Dendritic cell treated with granulocyte-macrophage colony-stimulating factor and Interleukin-4, amounts not matched to agents 40 ng/mL and 50 ng/mL, for 4 days (primary cell): ENCODE results near the gene NRAP.
"Not testable (repeated sequence)": the region's sequence is repeated elsewhere in the genome, so short reads cannot be mapped to it uniquely, and the experiment has no call there.

Experiments
- H3K27ac Mint-ChIP-seq: one replicate; pipeline ENCODE4 v1.8.0; 2022; ENCODE audit warnings: mild to moderate bottlenecking, mixed read lengths
- H3K27me3 Mint-ChIP-seq: one replicate; pipeline ENCODE4 v1.8.0; 2022; ENCODE audit warnings: mild to moderate bottlenecking, mixed read lengths
- H3K36me3 Mint-ChIP-seq: one replicate; pipeline ENCODE4 v1.8.0; 2022; ENCODE audit warnings: low read depth, mixed read lengths
- H3K4me1 Mint-ChIP-seq: one replicate; pipeline ENCODE4 v1.8.0; 2022; ENCODE audit warnings: low read depth, mixed read lengths
- H3K4me3 Mint-ChIP-seq: one replicate; pipeline ENCODE4 v1.8.0; 2022; ENCODE audit warnings: mild to moderate bottlenecking, moderate library complexity, mixed read lengths
- H3K9me3 Mint-ChIP-seq: one replicate; pipeline ENCODE4 v1.8.0; 2022; ENCODE audit warnings: mixed read lengths
- intact Hi-C: fragments of 100-400 bp; cut with micrococcal nuclease; formaldehyde crosslinking; loops from one replicate; pipeline ENCODE4 v1.15.0; 2022

The NRAP gene

DNA sequence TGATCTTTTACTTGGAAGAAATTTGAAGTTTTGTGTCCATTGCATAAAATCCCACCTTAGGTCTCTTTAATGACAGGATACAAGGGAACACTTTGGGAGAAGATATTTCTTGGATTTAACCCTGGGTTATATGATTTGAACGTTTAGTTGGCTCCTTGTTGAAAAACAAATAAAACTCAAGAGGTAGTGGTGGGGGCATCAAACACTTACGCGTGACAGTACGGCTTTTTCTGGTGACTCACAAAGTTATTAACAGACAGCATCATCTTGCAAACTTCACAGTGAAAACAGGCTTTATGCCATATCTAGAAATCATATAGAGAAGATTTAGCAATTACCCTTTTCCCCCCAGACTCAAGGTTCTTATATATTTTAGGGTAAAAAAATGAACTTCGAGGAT is 699 bp downstream of the NRAP start:
- Mint-ChIP-seq H3K36me3 (no peaks in the 10 kb centered on the region), H3K27me3 (no peaks in the 10 kb centered on the region), H3K9me3 (no peaks in the 10 kb centered on the region), H3K4me1 (peaks cover 6% of the 10 kb centered on the region), H3K27ac (no peak overlapping the region), H3K4me3 (no peak overlapping the region)
- intact Hi-C loops = no loop called here

GRCh38 chr10:113661332-113661731 is 2.5 kb downstream of the NRAP start:
- H3K27me3 Mint-ChIP-seq = peaks cover 3% of the 10 kb centered on the region
- H3K4me1 Mint-ChIP-seq = no peaks in the 10 kb centered on the region
- intact Hi-C loops = no loop called here
- H3K9me3 Mint-ChIP-seq = no peaks in the 10 kb centered on the region
- no peak overlapping the region for H3K4me3 Mint-ChIP-seq
- H3K27ac Mint-ChIP-seq = no peak overlapping the region
- H3K36me3 Mint-ChIP-seq = no peaks in the 10 kb centered on the region

GRCh38 chr10:113657544-113657943 is 6.3 kb downstream of the NRAP start:
- intact Hi-C loops = no loop called here
- Mint-ChIP-seq H3K36me3 (no peaks in the 10 kb centered on the region), H3K9me3 (no peaks in the 10 kb centered on the region), H3K27ac (no peak overlapping the region), H3K4me1 (no peaks in the 10 kb centered on the region), H3K4me3 (no peak overlapping the region), H3K27me3 (peaks cover 4% of the 10 kb centered on the region)

GRCh38 chr10:113656896-113657295 is 6.9 kb downstream of the NRAP start:
- intact Hi-C loops = no loop called here
- Mint-ChIP-seq H3K4me1 (no peaks in the 10 kb centered on the region), H3K27ac (no peak overlapping the region), H3K4me3 (no peak overlapping the region), H3K9me3 (no peaks in the 10 kb centered on the region), H3K36me3 (no peaks in the 10 kb centered on the region), H3K27me3 (peaks cover 4% of the 10 kb centered on the region)

DNA sequence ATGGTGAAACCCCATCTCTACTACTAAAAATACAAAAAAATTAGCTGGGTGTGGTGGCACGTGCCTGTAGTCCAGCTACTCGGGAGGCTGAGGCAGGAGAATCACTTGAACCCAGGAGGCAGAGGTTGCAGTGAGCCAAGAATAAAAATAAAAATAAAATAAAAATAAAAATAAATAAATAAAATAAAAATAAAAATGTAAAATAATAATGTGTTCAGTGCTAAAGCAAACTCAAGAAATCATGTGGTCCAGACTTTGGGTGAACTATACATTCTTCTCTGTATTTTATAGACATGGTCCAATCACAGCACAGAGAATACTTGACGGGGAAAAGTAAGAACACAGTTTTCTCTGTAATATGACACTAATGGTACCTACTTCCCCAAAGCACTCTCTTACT is 11.4 kb downstream of the NRAP start:
- H3K4me1 Mint-ChIP-seq, H3K36me3 Mint-ChIP-seq, H3K4me3 Mint-ChIP-seq, intact Hi-C loops, H3K27ac Mint-ChIP-seq, H3K27me3 Mint-ChIP-seq, H3K9me3 Mint-ChIP-seq: not testable (repeated sequence)

DNA sequence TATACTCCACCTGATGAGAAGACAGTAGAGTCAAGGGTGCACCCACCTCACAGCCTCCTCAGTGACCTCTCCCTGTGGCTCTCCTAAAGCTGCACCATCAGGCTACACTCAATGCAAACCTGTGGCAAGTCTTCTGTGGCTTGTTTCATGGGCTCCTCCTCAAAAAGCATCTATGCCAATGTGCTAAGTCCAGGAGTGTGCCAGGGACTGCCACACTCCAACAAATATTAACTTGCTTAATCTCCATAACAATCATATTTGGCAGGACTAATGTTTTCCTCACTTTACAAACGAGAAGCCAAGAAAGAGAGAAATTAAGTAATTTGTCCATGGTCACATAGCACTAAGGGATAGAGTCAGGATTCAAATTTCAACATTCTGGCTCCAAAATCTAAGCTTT is 11.9 kb downstream of the NRAP start:
- Mint-ChIP-seq H3K9me3 (no peaks in the 10 kb centered on the region), H3K27me3 (peaks cover 2% of the 10 kb centered on the region), H3K4me3 (no peak overlapping the region), H3K27ac (no peak overlapping the region), H3K4me1 (no peaks in the 10 kb centered on the region), H3K36me3 (no peaks in the 10 kb centered on the region)
- intact Hi-C loops = no loop called here

GRCh38 chr10:113651021-113651420 is 12.8 kb downstream of the NRAP start:
- Mint-ChIP-seq H3K4me3 (no peak overlapping the region), H3K4me1 (no peaks in the 10 kb centered on the region), H3K27me3 (peaks cover 1% of the 10 kb centered on the region), H3K27ac (no peak overlapping the region), H3K9me3 (no peaks in the 10 kb centered on the region), H3K36me3 (no peaks in the 10 kb centered on the region)
- intact Hi-C loops = no loop called here

DNA sequence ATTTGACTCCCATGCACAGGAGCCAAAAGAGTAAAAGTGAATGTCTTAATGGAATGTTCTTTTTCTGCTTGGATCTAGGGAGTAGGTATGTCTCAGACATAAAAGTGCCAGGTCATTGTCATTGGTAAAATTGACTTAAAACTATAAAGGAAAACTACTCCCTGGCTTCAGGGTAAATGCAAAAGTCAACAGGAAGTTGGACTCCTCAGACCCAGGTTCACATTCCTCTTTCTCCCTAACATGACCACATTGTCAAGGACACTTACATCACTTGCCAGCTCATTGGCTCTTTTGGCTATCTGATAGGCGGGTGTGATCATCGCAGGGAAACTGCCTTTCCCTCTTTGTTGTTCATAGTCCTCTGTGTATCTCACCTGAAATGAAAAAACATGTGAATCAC is 13.7 kb downstream of the NRAP start:
- Mint-ChIP-seq H3K27ac (no peak overlapping the region), H3K9me3 (no peaks in the 10 kb centered on the region), H3K27me3 (peaks cover 1% of the 10 kb centered on the region), H3K36me3 (no peaks in the 10 kb centered on the region), H3K4me1 (no peaks in the 10 kb centered on the region), H3K4me3 (no peak overlapping the region)
- intact Hi-C loops = no loop called here

DNA sequence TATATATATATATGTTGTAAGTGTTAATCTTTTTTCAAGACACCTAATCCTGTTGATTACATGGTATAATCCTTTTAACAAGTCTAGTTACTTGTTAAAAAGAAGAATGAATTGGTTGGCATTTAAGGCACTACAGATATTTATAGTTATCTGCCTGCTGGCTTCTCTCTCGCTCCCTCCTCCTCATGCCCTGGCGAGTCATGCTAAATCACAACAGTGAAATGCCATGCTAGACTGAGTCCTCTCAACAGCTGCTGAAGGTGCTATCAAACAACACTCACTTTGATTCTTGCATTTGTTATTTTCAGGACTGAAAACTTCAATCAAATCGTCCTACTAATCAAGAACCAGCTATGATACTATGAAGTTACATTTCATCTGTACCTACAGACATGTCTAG is 15.4 kb downstream of the NRAP start:
- Mint-ChIP-seq H3K27me3 (no peaks in the 10 kb centered on the region), H3K36me3 (no peaks in the 10 kb centered on the region), H3K4me3 (no peak overlapping the region), H3K4me1 (no peaks in the 10 kb centered on the region), H3K9me3 (no peaks in the 10 kb centered on the region), H3K27ac (no peak overlapping the region)
- intact Hi-C loops = no loop called here

DNA sequence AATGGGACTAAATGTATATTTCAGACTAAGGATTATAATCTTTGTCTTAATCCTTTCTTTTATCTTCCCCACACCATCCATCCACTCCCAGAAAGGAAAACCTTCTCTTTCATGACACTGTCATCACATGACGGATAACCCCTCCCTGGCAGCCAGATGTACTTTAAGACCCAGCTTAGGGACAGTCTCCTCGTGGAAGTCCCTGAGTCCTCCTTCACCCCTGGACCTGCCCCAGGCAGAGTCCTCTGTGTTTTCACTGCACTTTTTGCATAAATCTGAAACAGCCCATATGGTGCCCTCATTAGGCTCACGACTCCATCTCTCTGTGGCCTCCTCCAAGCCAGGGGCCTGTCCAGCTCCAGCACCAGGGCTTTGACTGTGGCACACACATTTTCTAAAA is 16.0 kb downstream of the NRAP start:
- Mint-ChIP-seq H3K27me3 (peaks cover 1% of the 10 kb centered on the region), H3K36me3 (no peaks in the 10 kb centered on the region), H3K9me3 (no peaks in the 10 kb centered on the region), H3K4me1 (no peaks in the 10 kb centered on the region), H3K27ac (no peak overlapping the region), H3K4me3 (no peak overlapping the region)
- intact Hi-C loops = no loop called here

DNA sequence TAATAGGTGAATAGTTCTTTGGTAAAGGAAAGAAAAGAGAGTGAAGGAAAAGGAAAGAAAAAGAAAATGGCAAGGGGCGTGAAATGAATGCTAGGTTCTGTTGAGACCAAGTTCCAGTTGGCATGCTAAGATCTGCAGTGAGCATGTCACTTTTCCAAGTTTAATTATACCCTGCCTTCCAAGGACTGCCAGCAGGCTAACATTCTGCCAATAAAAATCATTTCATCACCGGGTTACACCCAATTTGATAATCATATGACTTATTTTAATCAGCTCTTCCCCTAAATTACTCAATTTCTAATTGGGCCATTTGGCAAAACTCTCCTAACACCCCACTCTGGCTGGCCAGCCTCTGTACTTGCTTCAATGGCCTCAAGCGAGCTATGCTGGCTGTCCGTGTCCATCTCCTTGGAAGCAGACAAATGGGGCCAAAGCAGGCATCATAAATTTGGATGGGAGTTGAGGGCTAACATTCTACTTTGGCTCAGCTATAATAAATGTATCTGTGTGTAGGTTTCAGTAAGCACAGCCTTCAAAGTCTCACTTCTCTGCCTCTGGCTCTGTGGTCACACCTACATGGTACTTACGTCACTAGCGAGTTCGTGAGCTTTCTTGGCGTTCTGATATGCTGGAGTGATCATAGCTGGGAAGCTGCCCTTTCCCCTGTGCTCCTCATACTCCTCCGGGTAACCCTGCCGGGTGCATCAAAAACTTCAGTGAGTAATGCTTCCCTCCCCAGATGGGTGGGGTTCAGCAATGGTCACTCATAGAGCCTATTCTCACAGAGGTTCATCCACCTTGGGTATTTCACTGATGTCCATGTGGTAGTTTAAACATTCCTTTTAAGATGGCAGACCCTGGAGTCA is 17.3 kb downstream of the NRAP start:
- H3K27ac Mint-ChIP-seq = no peak overlapping the region
- no peak overlapping the region for H3K4me3 Mint-ChIP-seq
- no peaks in the 10 kb centered on the region for H3K4me1 Mint-ChIP-seq
- H3K9me3 Mint-ChIP-seq = no peaks in the 10 kb centered on the region
- H3K27me3 Mint-ChIP-seq = peaks cover 4% of the 10 kb centered on the region
- no peaks in the 10 kb centered on the region for H3K36me3 Mint-ChIP-seq
- intact Hi-C loops = no loop called here

- no peaks in the 10 kb centered on the region for H3K4me1 Mint-ChIP-seq
- no peak overlapping the region for H3K4me3 Mint-ChIP-seq
- intact Hi-C loops = no loop called here
- H3K36me3 Mint-ChIP-seq = no peaks in the 10 kb centered on the region
- H3K27ac Mint-ChIP-seq = no peak overlapping the region
- H3K27me3 Mint-ChIP-seq = peaks cover 4% of the 10 kb centered on the region
- H3K9me3 Mint-ChIP-seq = no peaks in the 10 kb centered on the region
These were observed 19.4 kb downstream of the NRAP start for GRCh38 chr10:113644185-113645120.

- Mint-ChIP-seq H3K9me3 (no peaks in the 10 kb centered on the region), H3K27me3 (peaks cover 4% of the 10 kb centered on the region)
- intact Hi-C loops = no loop called here
These were observed 20.7 kb downstream of the NRAP start for GRCh38 chr10:113643183-113643582.

DNA sequence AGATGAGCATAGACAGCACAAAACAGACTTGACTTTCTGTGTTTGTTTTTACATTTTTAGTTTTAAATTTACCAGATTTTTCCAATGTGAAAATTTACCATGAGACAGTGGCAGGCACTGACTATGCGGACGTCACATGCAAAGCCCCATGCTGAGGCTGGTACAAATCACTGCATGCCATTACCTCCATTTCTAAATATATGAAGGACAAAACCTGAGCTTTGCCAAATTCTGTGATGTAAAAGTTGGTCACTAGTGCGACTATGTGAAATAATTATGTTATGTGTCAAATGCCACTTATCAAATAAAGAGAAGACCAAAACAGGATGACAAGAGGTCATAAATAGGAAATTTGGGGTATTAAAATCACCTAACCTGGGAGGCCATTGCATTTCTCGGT is 22.1 kb downstream of the NRAP start:
- intact Hi-C loops = no loop called here
- Mint-ChIP-seq H3K4me3 (no peak overlapping the region), H3K36me3 (no peaks in the 10 kb centered on the region), H3K9me3 (no peaks in the 10 kb centered on the region), H3K27ac (no peak overlapping the region), H3K27me3 (peaks cover 6% of the 10 kb centered on the region), H3K4me1 (no peaks in the 10 kb centered on the region)

More at GRCh38 chr10:113643183-113643582, 20.7 kb downstream of the NRAP start:
- Mint-ChIP-seq H3K36me3 (no peaks in the 10 kb centered on the region), H3K4me3 (no peak overlapping the region), H3K27ac (no peak overlapping the region), H3K4me1 (no peaks in the 10 kb centered on the region)
